COR-L47 (cell line): ENCODE data around the gene SCUBE1.

ENCODE experiments used
- DNase-seq: peaks from one replicate; lab custom pipeline; 2025; lab: John Stamatoyannopoulos, UW

The SCUBE1 gene

GRCh38 chr22:43257549-43257948 is 85.6 kb downstream of the SCUBE1 start:
- peak; percentile 61 for DNase-seq

GRCh38 chr22:43256976-43257545 is 86.1 kb downstream of the SCUBE1 start:
- no peak for DNase-seq

GRCh38 chr22:43256569-43256968 is 86.6 kb downstream of the SCUBE1 start:
- no peak for DNase-seq

GRCh38 chr22:43255299-43255698 is 87.9 kb downstream of the SCUBE1 start:
- DNase-seq: no peak

- no peak for DNase-seq
Observed at GRCh38 chr22:43253839-43254238, 89.3 kb downstream of the SCUBE1 start.

GRCh38 chr22:43252319-43252718 is 90.9 kb downstream of the SCUBE1 start:
- no peak for DNase-seq

- no peak for DNase-seq
Observed at GRCh38 chr22:43249789-43250471, 93.2 kb downstream of the SCUBE1 start.

GRCh38 chr22:43247546-43248260 is 95.5 kb downstream of the SCUBE1 start:
- DNase-seq: no peak

- no peak for DNase-seq
Observed at GRCh38 chr22:43246188-43246587, 97.0 kb downstream of the SCUBE1 start.

- no peak for DNase-seq
Observed at GRCh38 chr22:43245717-43246116, 97.5 kb downstream of the SCUBE1 start.

- DNase-seq: no peak
Observed at GRCh38 chr22:43244803-43245527, 98.2 kb downstream of the SCUBE1 start.

GRCh38 chr22:43244402-43244801 is 98.8 kb downstream of the SCUBE1 start:
- DNase-seq: no peak

GRCh38 chr22:43243324-43243723 is 99.8 kb downstream of the SCUBE1 start:
- DNase-seq: no peak

GRCh38 chr22:43242627-43243026 is 100.5 kb downstream of the SCUBE1 start:
- DNase-seq: no peak

GRCh38 chr22:43241699-43242386 is 101.3 kb downstream of the SCUBE1 start:
- DNase-seq: no peak

GRCh38 chr22:43241138-43241597 is 102.0 kb downstream of the SCUBE1 start:
- no peak for DNase-seq

GRCh38 chr22:43240614-43241013 is 102.6 kb downstream of the SCUBE1 start:
- no peak for DNase-seq

- DNase-seq: no peak
Observed at GRCh38 chr22:43239956-43240355, 103.2 kb downstream of the SCUBE1 start.

GRCh38 chr22:43239193-43239780 is 103.9 kb downstream of the SCUBE1 start:
- DNase-seq: no peak

GRCh38 chr22:43238526-43239006 is 104.6 kb downstream of the SCUBE1 start:
- DNase-seq: no peak

GRCh38 chr22:43237280-43237679 is 105.9 kb downstream of the SCUBE1 start:
- DNase-seq: no peak
